HG02970 (cell line): ENCODE measurements around the gene TFAM.
A peak's percentile ranks its signal among the peaks of the same experiment; 100 is the strongest.
"Not testable (repeated sequence)": the region's sequence is repeated elsewhere in the genome, so short reads cannot be mapped to it uniquely, and the experiment has no call there.

Experiments
- ATAC-seq: cut with Tn5 transposase; IDR thresholded peaks from one replicate; pipeline ENCODE4 v1.9.1; 2021; ENCODE audit warnings: mild to moderate bottlenecking, moderate library complexity, moderate number of reproducible peaks; ENCODE audit not compliant: unreplicated experiment, low FRiP score

TFAM gene

GRCh38 chr10:58372607-58373441 is 12.4 kb upstream of the TFAM start:
- ATAC-seq, result peak; percentile 62

- no peak for ATAC-seq
Measured at GRCh38 chr10:58373442-58373827, 11.8 kb upstream of the TFAM start.

- ATAC-seq, result no peak
Measured at GRCh38 chr10:58382489-58382995, 2.7 kb upstream of the TFAM start.

- peak; percentile 63 for ATAC-seq
Measured at GRCh38 chr10:58384095-58384494, 1.1 kb upstream of the TFAM start.

- peak; percentile 1 for ATAC-seq
Measured at GRCh38 chr10:58384544-58384998, 639 bp upstream of the TFAM start.

GRCh38 chr10:58385784-58386112 is 538 bp downstream of the TFAM start:
- ATAC-seq, result no peak

GRCh38 chr10:58389024-58389423 is 3.8 kb downstream of the TFAM start:
- no peak for ATAC-seq

- ATAC-seq, result no peak
Measured at GRCh38 chr10:58393317-58393716, 8.1 kb downstream of the TFAM start.

GRCh38 chr10:58394471-58394870 is 9.3 kb downstream of the TFAM start:
- ATAC-seq, result no peak

GRCh38 chr10:58396057-58396456 is 10.8 kb downstream of the TFAM start:
- ATAC-seq, result no peak

GRCh38 chr10:58397830-58398229 is 12.6 kb downstream of the TFAM start:
- no peak for ATAC-seq

GRCh38 chr10:58399410-58399809 is 14.2 kb downstream of the TFAM start:
- no peak for ATAC-seq

GRCh38 chr10:58400609-58401008 is 15.4 kb downstream of the TFAM start:
- no peak for ATAC-seq

- ATAC-seq, result no peak
Measured at GRCh38 chr10:58404001-58404400, 18.8 kb downstream of the TFAM start.

- no peak for ATAC-seq
Measured at GRCh38 chr10:58409956-58410610, 24.9 kb downstream of the TFAM start.

GRCh38 chr10:58412502-58412961 is 27.3 kb downstream of the TFAM start:
- ATAC-seq, result no peak

- no peak for ATAC-seq
Measured at GRCh38 chr10:58414270-58415041, 29.2 kb downstream of the TFAM start.

- no peak for ATAC-seq
Measured at GRCh38 chr10:58415757-58416156, 30.5 kb downstream of the TFAM start.

GRCh38 chr10:58417902-58418301 is 32.7 kb downstream of the TFAM start:
- ATAC-seq, result not testable (repeated sequence)

GRCh38 chr10:58424176-58424575 is 39.0 kb downstream of the TFAM start:
- no peak for ATAC-seq

- not testable (repeated sequence) for ATAC-seq
Measured at GRCh38 chr10:58428436-58428835, 43.2 kb downstream of the TFAM start.
